ENCODE measurements around the gene PPL. TPM values are rescaled to one million over a fixed set of nuclear protein-coding genes. Genes with fewer than 3 reads are reported as not detected.

PPL gene
- total RNA-seq, 4 donors from 2014 or later: 31.3 to 97.6 (median 59.5) TPM

GRCh38 chr16:4920826-4921225 is 16.1 kb downstream of the PPL start:
- DNase-seq (ENCODE audit: low spot score) (no peak), ATAC-seq (ENCODE audit: low FRiP score) (no peak)
- no peak for TF ChIP-seq CTCF (IDR thresholded peaks at IDR 0.05)

GRCh38 chr16:4918781-4919251 is 18.1 kb downstream of the PPL start:
- DNase-seq (ENCODE audit: low spot score) (no peak), ATAC-seq (ENCODE audit: low FRiP score) (no peak)
- TF ChIP-seq CTCF (IDR thresholded peaks at IDR 0.05): no peak

GRCh38 chr16:4917117-4917516 is 19.8 kb downstream of the PPL start:
- peak; percentile 18 for ATAC-seq (ENCODE audit: low FRiP score)

GRCh38 chr16:4915226-4915761 is 21.7 kb downstream of the PPL start:
- ATAC-seq (ENCODE audit: low FRiP score) (no peak), DNase-seq (ENCODE audit: low spot score) (no peak)
- TF ChIP-seq CTCF (IDR thresholded peaks at IDR 0.05): no peak

More at GRCh38 chr16:4917117-4917516, 19.8 kb downstream of the PPL start:
- no peak for TF ChIP-seq CTCF (IDR thresholded peaks at IDR 0.05)
- no peak for DNase-seq (ENCODE audit: low spot score)

GRCh38 chr16:4914528-4915225 is 22.3 kb downstream of the PPL start:
- DNase-seq (ENCODE audit: low spot score): no peak

GRCh38 chr16:4913774-4914525 is 23.0 kb downstream of the PPL start:
- no peak for TF ChIP-seq CTCF (IDR thresholded peaks at IDR 0.05)
- no peak for DNase-seq (ENCODE audit: low spot score)
- ATAC-seq (ENCODE audit: low FRiP score): no peak

More at GRCh38 chr16:4914528-4915225, 22.3 kb downstream of the PPL start:
- no peak for ATAC-seq (ENCODE audit: low FRiP score)
- no peak for TF ChIP-seq CTCF (IDR thresholded peaks at IDR 0.05)
